ENCODE data around the gene KLHL12. TPM values are rescaled to one million over a fixed set of nuclear protein-coding genes. Genes with fewer than 3 reads are reported as not detected.

Gene KLHL12
- total RNA-seq: 10 to 100 TPM; 32.1 to 39.1 TPM

DNA sequence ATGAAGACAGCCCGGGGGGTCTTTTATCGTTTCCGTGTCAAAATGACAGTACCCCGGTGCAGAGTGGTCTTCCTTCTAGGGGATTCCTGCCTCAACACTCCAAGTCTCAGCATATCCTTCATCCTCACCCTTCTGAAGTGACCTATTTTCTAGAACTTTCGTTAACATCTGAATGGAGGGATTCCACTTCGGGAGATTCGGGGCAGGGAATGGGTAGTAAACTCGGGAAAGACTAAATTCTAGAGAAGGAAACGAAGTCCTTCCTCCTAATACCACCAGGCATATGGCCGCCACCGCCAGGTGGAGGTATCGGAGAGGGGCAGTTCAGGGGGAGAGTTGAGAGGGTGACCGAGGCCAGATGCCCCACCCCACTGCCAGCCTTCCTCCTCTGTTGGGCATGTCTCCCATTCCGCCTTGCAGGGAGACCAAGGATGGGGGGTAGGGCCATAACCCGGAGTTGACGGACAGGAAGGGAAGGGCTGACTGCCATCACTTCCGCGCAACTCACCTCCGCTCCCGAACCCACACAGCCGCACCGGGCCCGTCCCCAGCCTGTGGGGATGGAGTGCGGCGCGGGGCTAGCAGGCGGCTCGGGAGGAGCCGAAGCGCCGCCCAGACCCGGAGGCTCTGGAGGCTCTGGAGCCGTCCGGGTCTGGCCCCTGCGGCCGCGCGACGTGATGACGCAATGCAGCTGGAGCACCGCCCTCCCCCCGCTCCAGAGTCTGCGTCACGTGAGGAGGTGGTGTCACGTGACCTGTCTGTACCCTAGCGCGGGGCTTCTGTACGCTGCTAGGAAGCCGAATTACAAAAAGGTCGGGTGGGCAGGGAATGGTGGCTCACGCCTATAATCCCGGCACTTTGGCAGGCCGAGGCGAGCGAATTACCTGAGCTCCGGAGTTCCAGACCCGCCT, at the start of gene KLHL12:
KLHL12 (minus strand) TSS at position 654 of the 911 bp plus-strand sequence. CDS start 2,072 bp downstream, outside the sequence.
- peaks cover 24% of the 10 kb centered on the region for H3K4me1 Mint-ChIP-seq
- ChIA-PET CTCF (interaction anchor here (0.6 to 1.2 kb wide), 4 partner anchors 72 to 202 kb away, joined by 3 to 6 read pairs (median 3); no protein-coding TSS in a partner anchor), POLR2A (interaction anchor here (0.5 to 1.0 kb wide), 4 partner anchors 11 to 194 kb away, joined by 3 to 4 read pairs (median 4); partner anchors contain the start of gene TMEM183A)
- peak within 1 kb of the TSS; percentile 85 for H3K27ac Mint-ChIP-seq
- peak within 1 kb of the TSS; percentile 86 for H3K4me3 Mint-ChIP-seq
- H3K27me3 Mint-ChIP-seq: no peaks in the 10 kb centered on the region
- peak; percentile 98 for DNase-seq
- peaks cover 20% of the 10 kb centered on the region for H3K36me3 Mint-ChIP-seq (ENCODE audit: low read depth)
- no peaks in the 10 kb centered on the region for H3K9me3 Mint-ChIP-seq (ENCODE audit: low read depth)
- intact Hi-C loops (cut with DNase I, micrococcal nuclease): loop anchor here (1.0 to 5.0 kb wide), 11 partner anchors 31 to 1485 kb away; partner anchors contain the start of genes ADIPOR1 (in 2 of the 2), TMEM183A (in 2 of the 2), CYB5R1 (in 1 of the 2) and PCAT6 (in 1 of the 2)
- ATAC-seq: peak; percentile 96

- no peaks in the 10 kb centered on the region for H3K4me1 Mint-ChIP-seq
- H3K27ac Mint-ChIP-seq: no peak overlapping the region
- peaks cover 13% of the 10 kb centered on the region for H3K27me3 Mint-ChIP-seq
- POLR2A ChIA-PET: no interaction called here
- DNase-seq (no peak), ATAC-seq (no peak)
- CTCF ChIA-PET: interaction anchor here (1.0 kb wide), 1 partner anchor 18 kb away, joined by 3 read pairs; no protein-coding TSS in a partner anchor
- no peaks in the 10 kb centered on the region for H3K9me3 Mint-ChIP-seq (ENCODE audit: low read depth)
- H3K36me3 Mint-ChIP-seq (ENCODE audit: low read depth): no peaks in the 10 kb centered on the region
- intact Hi-C loops (cut with DNase I, micrococcal nuclease): no loop called here
- H3K4me3 Mint-ChIP-seq: no peak overlapping the region
Observed at GRCh38 chr1:202976633-202977032, 49.6 kb upstream of the KLHL12 start.

DNA sequence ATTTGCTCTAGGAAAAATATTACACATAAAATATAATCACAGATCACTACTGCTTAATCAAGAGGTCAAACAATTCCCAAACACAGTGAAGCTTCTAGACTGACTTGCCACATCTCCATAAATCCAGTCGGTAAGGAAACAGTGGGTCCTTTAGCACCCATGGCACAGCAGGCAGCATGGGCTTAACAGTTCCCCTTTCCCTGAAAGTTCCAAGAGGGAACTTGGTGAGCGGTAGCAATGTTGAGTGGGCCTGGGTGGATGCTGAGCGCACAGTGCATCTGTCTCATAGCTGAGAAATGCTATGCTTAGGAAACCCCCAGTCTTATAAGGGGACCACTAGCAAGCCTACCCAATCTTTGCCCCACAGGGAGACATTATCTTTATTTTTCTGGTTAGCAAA, 47.8 kb upstream of the KLHL12 start:
- Mint-ChIP-seq H3K36me3 (ENCODE audit: low read depth) (no peaks in the 10 kb centered on the region), H3K4me1 (no peaks in the 10 kb centered on the region), H3K27me3 (peaks cover 12% of the 10 kb centered on the region), H3K27ac (no peak overlapping the region), H3K9me3 (ENCODE audit: low read depth) (no peaks in the 10 kb centered on the region), H3K4me3 (no peak overlapping the region)
- no peak for ATAC-seq
- ChIA-PET POLR2A (interaction anchor here (0.6 kb wide), 1 partner anchor 30 kb away, joined by 3 read pairs; no protein-coding TSS in a partner anchor), CTCF (interaction anchor here (4.6 kb wide), 1 partner anchor 25 kb away, joined by 19 read pairs; no protein-coding TSS in a partner anchor)
- intact Hi-C loops (cut with DNase I, micrococcal nuclease): no loop called here
- DNase-seq: no peak

DNA sequence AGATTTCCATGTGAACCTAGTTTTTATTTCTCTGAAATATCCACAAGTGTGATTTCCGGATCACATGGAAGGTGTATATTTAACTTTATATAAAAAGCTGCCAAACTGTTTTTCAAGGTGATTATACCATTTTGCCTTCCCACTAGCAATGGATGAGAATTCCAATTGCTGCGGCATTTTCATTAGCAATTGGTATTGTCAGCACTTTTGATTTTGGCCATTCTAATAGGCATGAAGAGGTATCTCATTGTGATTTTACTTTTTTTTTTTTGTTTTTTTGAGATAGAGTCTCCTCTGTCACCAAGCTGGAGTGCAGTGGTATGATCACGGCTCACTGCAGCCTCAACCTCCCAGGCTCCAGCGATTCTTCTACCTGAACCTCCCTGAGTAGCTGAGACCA, 45.0 kb upstream of the KLHL12 start:
- intact Hi-C loops (cut with DNase I, micrococcal nuclease): no loop called here
- no peak for ATAC-seq
- CTCF ChIA-PET: interaction anchor here (1.2 to 4.6 kb wide), 4 partner anchors 10 to 34 kb away, joined by 4 to 19 read pairs (median 5); partner anchors contain the start of gene TMEM183A
- peaks cover 17% of the 10 kb centered on the region for H3K4me1 Mint-ChIP-seq
- no peak overlapping the region for H3K27ac Mint-ChIP-seq
- H3K9me3 Mint-ChIP-seq (ENCODE audit: low read depth): no peaks in the 10 kb centered on the region
- no peak for DNase-seq
- no peak overlapping the region for H3K4me3 Mint-ChIP-seq
- H3K27me3 Mint-ChIP-seq: peaks cover 5% of the 10 kb centered on the region
- H3K36me3 Mint-ChIP-seq (ENCODE audit: low read depth): no peaks in the 10 kb centered on the region
- POLR2A ChIA-PET: no interaction called here

DNA sequence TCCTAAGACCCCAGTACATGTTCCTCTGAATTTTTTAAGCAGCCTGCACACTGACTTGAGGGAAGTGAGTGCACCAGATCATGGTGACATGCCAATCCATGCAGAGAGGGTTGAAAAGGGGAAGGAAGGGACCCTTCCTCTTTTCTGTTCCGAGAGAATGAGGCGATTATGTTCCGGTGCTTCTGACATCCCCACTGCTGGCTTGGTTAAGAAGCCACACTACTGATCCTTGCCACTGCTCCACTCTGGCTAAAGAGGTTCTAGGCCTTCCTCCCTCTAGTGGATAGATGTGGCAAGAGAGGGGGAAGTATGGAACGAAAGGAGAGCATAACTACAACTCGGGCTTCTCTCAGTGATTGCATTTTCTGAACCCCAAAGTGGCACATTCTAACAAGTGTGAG, 41.9 kb upstream of the KLHL12 start:
- peak overlapping the region; percentile 16 for H3K27ac Mint-ChIP-seq
- no peaks in the 10 kb centered on the region for H3K9me3 Mint-ChIP-seq (ENCODE audit: low read depth)
- H3K4me1 Mint-ChIP-seq: peaks cover 27% of the 10 kb centered on the region
- ChIA-PET CTCF (interaction anchor here (1.0 to 1.5 kb wide), 4 partner anchors 9 to 79 kb away, joined by 3 to 17 read pairs (median 4); no protein-coding TSS in a partner anchor), POLR2A (no interaction called here)
- intact Hi-C loops (cut with DNase I, micrococcal nuclease): loop anchor here (1.0 to 10.0 kb wide), 3 partner anchors 16 to 804 kb away; partner anchors contain the start of genes KLHL12 (in 1 of the 2) and PTPN7 (in 1 of the 2)
- ATAC-seq (peak; percentile 65), DNase-seq (peak; percentile 51)
- no peak overlapping the region for H3K4me3 Mint-ChIP-seq
- H3K36me3 Mint-ChIP-seq (ENCODE audit: low read depth): no peaks in the 10 kb centered on the region
- H3K27me3 Mint-ChIP-seq: no peaks in the 10 kb centered on the region

GRCh38 chr1:202968351-202968750, 41.3 kb upstream of the KLHL12 start:
- Mint-ChIP-seq H3K36me3 (ENCODE audit: low read depth) (peaks cover 2% of the 10 kb centered on the region), H3K9me3 (ENCODE audit: low read depth) (no peaks in the 10 kb centered on the region), H3K27me3 (no peaks in the 10 kb centered on the region), H3K4me1 (peaks cover 27% of the 10 kb centered on the region), H3K4me3 (peak overlapping the region; percentile 84), H3K27ac (peak overlapping the region; percentile 94)
- DNase-seq (no peak), ATAC-seq (no peak)
- intact Hi-C loops (cut with DNase I, micrococcal nuclease): loop anchor here in 1 of 2 experiments (2.0 to 10.0 kb wide), 2 partner anchors 16 to 804 kb away; partner anchors contain the start of gene PTPN7
- ChIA-PET CTCF (interaction anchor here (0.7 to 1.5 kb wide), 13 partner anchors 9 to 998 kb away, joined by 3 to 17 read pairs (median 3); partner anchors contain the start of gene RABIF), POLR2A (interaction anchor here (1.2 kb wide), 1 partner anchor 39 kb away, joined by 6 read pairs; the partner anchor contains the start of gene TMEM183A)

GRCh38 chr1:202967684-202968281, 40.7 kb upstream of the KLHL12 start:
- ATAC-seq (peak; percentile 24), DNase-seq (peak; percentile 35)
- Mint-ChIP-seq H3K27me3 (no peaks in the 10 kb centered on the region), H3K4me1 (peaks cover 27% of the 10 kb centered on the region), H3K4me3 (peak overlapping the region; percentile 84), H3K9me3 (ENCODE audit: low read depth) (no peaks in the 10 kb centered on the region), H3K27ac (peak overlapping the region; percentile 94), H3K36me3 (ENCODE audit: low read depth) (peaks cover 2% of the 10 kb centered on the region)
- CTCF ChIA-PET: interaction anchor here (0.7 to 1.5 kb wide), 13 partner anchors 9 to 997 kb away, joined by 3 to 17 read pairs (median 3); partner anchors contain the start of gene RABIF
- intact Hi-C loops (cut with DNase I, micrococcal nuclease): loop anchor here (1.0 to 10.0 kb wide), 10 partner anchors 9 to 1013 kb away; partner anchors contain the start of genes ADIPOR1 (in 2 of the 2), KLHL12 (in 1 of the 2), PCAT6 (in 1 of the 2) and PPFIA4 (in 1 of the 2)
- POLR2A ChIA-PET: interaction anchor here (1.2 kb wide), 1 partner anchor 39 kb away, joined by 6 read pairs; the partner anchor contains the start of gene TMEM183A

GRCh38 chr1:202966006-202966898, 39.2 kb upstream of the KLHL12 start:
- ATAC-seq: no peak
- peak; percentile 9 for DNase-seq
- POLR2A ChIA-PET: interaction anchor here (0.6 kb wide), 1 partner anchor 1407 kb away, joined by 3 read pairs; no protein-coding TSS in a partner anchor

DNA sequence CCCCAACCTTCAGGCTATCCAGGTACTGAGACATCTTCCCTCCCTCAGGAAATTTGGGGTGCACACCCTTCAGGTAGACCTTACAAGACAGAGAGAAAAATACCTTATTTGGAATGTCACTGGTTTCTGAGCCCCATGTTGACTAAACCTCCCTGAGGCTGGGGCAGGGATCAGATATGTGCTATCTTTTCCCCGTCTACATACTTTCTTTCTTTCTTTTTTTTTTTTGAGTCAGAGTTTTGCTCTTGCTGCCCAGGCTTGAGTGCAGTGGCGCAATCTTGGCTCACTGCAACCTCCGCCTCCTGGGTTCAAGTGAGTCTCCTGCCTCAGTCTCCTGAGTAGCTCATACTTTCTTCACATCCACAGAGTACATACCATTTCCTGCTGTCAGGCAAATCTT, 38.4 kb upstream of the KLHL12 start:
- peak overlapping the region; percentile 84 for H3K4me3 Mint-ChIP-seq
- no peaks in the 10 kb centered on the region for H3K9me3 Mint-ChIP-seq (ENCODE audit: low read depth)
- no peak for ATAC-seq
- intact Hi-C loops (cut with DNase I, micrococcal nuclease): loop anchor here in 1 of 2 experiments (10.0 kb wide), 1 partner anchor 801 kb away; the partner anchor contains the start of gene PTPN7
- no peak overlapping the region for H3K27ac Mint-ChIP-seq
- peaks cover 2% of the 10 kb centered on the region for H3K36me3 Mint-ChIP-seq (ENCODE audit: low read depth)
- H3K27me3 Mint-ChIP-seq: no peaks in the 10 kb centered on the region
- ChIA-PET CTCF (interaction anchor here (0.9 to 3.0 kb wide), 2 partner anchors 12 to 34 kb away, joined by 3 to 11 read pairs; no protein-coding TSS in a partner anchor), POLR2A (no interaction called here)
- peaks cover 27% of the 10 kb centered on the region for H3K4me1 Mint-ChIP-seq
- DNase-seq: no peak

More at GRCh38 chr1:202966006-202966898, 39.2 kb upstream of the KLHL12 start:
- CTCF ChIA-PET: interaction anchor here (3.0 kb wide), 1 partner anchor 33 kb away, joined by 11 read pairs; no protein-coding TSS in a partner anchor
- peaks cover 2% of the 10 kb centered on the region for H3K36me3 Mint-ChIP-seq (ENCODE audit: low read depth)
- peak overlapping the region; percentile 84 for H3K4me3 Mint-ChIP-seq
- H3K27me3 Mint-ChIP-seq: no peaks in the 10 kb centered on the region
- peak overlapping the region; percentile 58 for H3K27ac Mint-ChIP-seq
- intact Hi-C loops (cut with DNase I, micrococcal nuclease): loop anchor here in 1 of 2 experiments (2.0 to 10.0 kb wide), 3 partner anchors 155 to 1011 kb away; partner anchors contain the start of genes PCAT6, PTPN7 and TIMM17A
- H3K4me1 Mint-ChIP-seq: peaks cover 27% of the 10 kb centered on the region
- no peaks in the 10 kb centered on the region for H3K9me3 Mint-ChIP-seq (ENCODE audit: low read depth)
